Measurements from ENCODE around the gene CCDC14.
"Not testable (repeated sequence)": the region's sequence is repeated elsewhere in the genome, so short reads cannot be mapped to it uniquely, and the experiment has no call there.

The CCDC14 gene

GRCh38 chr3:123966799-123967198 is 5.8 kb upstream of the CCDC14 start:
- peaks cover 24% of the 10 kb centered on the region for H3K27me3 ChIP-seq (ENCODE audit: control insufficient read depth, low read length)
- H4K20me1 ChIP-seq (ENCODE audit: control insufficient read depth, insufficient read depth, low read depth, low read length); H3K27ac ChIP-seq (ENCODE audit: low read depth, low read length); H3K9me2 ChIP-seq (replicated peaks; ENCODE audit: control insufficient read depth, low read length); H3K36me3 ChIP-seq (ENCODE audit: control insufficient read depth, low read length); H3K4me2 ChIP-seq (ENCODE audit: low read length); H3K79me2 ChIP-seq (ENCODE audit: control insufficient read depth, low read length); H3K9me3 ChIP-seq (ENCODE audit: control insufficient read depth, insufficient read depth, low read length); H3K4me1 ChIP-seq (ENCODE audit: control insufficient read depth, low read length); H3F3A ChIP-seq (ENCODE audit: control insufficient read depth, insufficient read depth); H3K4me3 ChIP-seq (ENCODE audit: low read length): not testable (repeated sequence)

- H4K20me1 ChIP-seq (ENCODE audit: control insufficient read depth, insufficient read depth, low read depth, low read length): not testable (repeated sequence)
These were observed 3.8 kb upstream of the CCDC14 start for GRCh38 chr3:123964793-123965192.

GRCh38 chr3:123961508-123961856 is 453 bp upstream of the CCDC14 start:
- H3K36me3 ChIP-seq (ENCODE audit: control insufficient read depth, low read length): peaks cover 14% of the 10 kb centered on the region
- H3K4me2 ChIP-seq (ENCODE audit: low read length): peak overlapping the region; percentile 70
- H4K20me1 ChIP-seq (ENCODE audit: control insufficient read depth, insufficient read depth, low read depth, low read length): no peaks in the 10 kb centered on the region
- no peaks in the 10 kb centered on the region for H3K9me3 ChIP-seq (ENCODE audit: control insufficient read depth, insufficient read depth, low read length)
- H3K27me3 ChIP-seq (ENCODE audit: control insufficient read depth, low read length): peaks cover 9% of the 10 kb centered on the region; the same call in 1 of the 2 replicates
- peak overlapping the region; percentile 74 for H3K4me3 ChIP-seq (ENCODE audit: low read length)
- H3F3A ChIP-seq (ENCODE audit: control insufficient read depth, insufficient read depth): peaks cover 4% of the 10 kb centered on the region; the same call in 1 of the 2 replicates
- peak overlapping the region; percentile 64 for H3K27ac ChIP-seq (ENCODE audit: low read depth, low read length)
- no peaks in the 10 kb centered on the region for H3K9me2 ChIP-seq (replicated peaks; ENCODE audit: control insufficient read depth, low read length)
- H3K4me1 ChIP-seq (ENCODE audit: control insufficient read depth, low read length): peaks cover 37% of the 10 kb centered on the region
- no peak for TF ChIP-seq EZH2phosphoT487 (IDR thresholded peaks at IDR 0.05; ENCODE audit: borderline replicate concordance, low read length)
- no peak for TF ChIP-seq CTCF (IDR thresholded peaks at IDR 0.05; ENCODE audit: low read depth, low read length, poor library complexity, severe bottlenecking)
- peaks cover 35% of the 10 kb centered on the region for H3K79me2 ChIP-seq (ENCODE audit: control insufficient read depth, low read length)

More at GRCh38 chr3:123964793-123965192, 3.8 kb upstream of the CCDC14 start:
- not testable (repeated sequence) for H3K9me3 ChIP-seq (ENCODE audit: control insufficient read depth, insufficient read depth, low read length); H3F3A ChIP-seq (ENCODE audit: control insufficient read depth, insufficient read depth); H3K36me3 ChIP-seq (ENCODE audit: control insufficient read depth, low read length); H3K4me3 ChIP-seq (ENCODE audit: low read length); H3K4me2 ChIP-seq (ENCODE audit: low read length); H3K27ac ChIP-seq (ENCODE audit: low read depth, low read length); H3K9me2 ChIP-seq (replicated peaks; ENCODE audit: control insufficient read depth, low read length)
- H3K4me1 ChIP-seq (ENCODE audit: control insufficient read depth, low read length): peaks cover 12% of the 10 kb centered on the region
- peaks cover 11% of the 10 kb centered on the region for H3K79me2 ChIP-seq (ENCODE audit: control insufficient read depth, low read length)
- H3K27me3 ChIP-seq (ENCODE audit: control insufficient read depth, low read length): peaks cover 14% of the 10 kb centered on the region

- Histone ChIP-seq H3K27ac (ENCODE audit: low read depth, low read length) (no peak overlapping the region), H3K79me2 (ENCODE audit: control insufficient read depth, low read length) (peaks cover 14% of the 10 kb centered on the region), H3K27me3 (ENCODE audit: control insufficient read depth, low read length) (no peaks in the 10 kb centered on the region), H4K20me1 (ENCODE audit: control insufficient read depth, insufficient read depth, low read depth, low read length) (no peaks in the 10 kb centered on the region), H3K4me3 (ENCODE audit: low read length) (no peak overlapping the region; the same call in 1 of the 2 replicates), H3F3A (ENCODE audit: control insufficient read depth, insufficient read depth) (no peaks in the 10 kb centered on the region), H3K9me3 (ENCODE audit: control insufficient read depth, insufficient read depth, low read length) (no peaks in the 10 kb centered on the region), H3K4me2 (ENCODE audit: low read length) (peak overlapping the region; percentile 36), H3K4me1 (ENCODE audit: control insufficient read depth, low read length) (peaks cover 30% of the 10 kb centered on the region), H3K36me3 (ENCODE audit: control insufficient read depth, low read length) (peaks cover 53% of the 10 kb centered on the region), H3K9me2 (replicated peaks; ENCODE audit: control insufficient read depth, low read length) (no peaks in the 10 kb centered on the region)
- no peak for TF ChIP-seq EZH2phosphoT487 (IDR thresholded peaks at IDR 0.05; ENCODE audit: borderline replicate concordance, low read length)
These were observed 7.3 kb downstream of the CCDC14 start for GRCh38 chr3:123953735-123954134.

- H3K27me3 ChIP-seq (ENCODE audit: control insufficient read depth, low read length): no peaks in the 10 kb centered on the region
- no peaks in the 10 kb centered on the region for H3K9me2 ChIP-seq (replicated peaks; ENCODE audit: control insufficient read depth, low read length)
- H4K20me1 ChIP-seq (ENCODE audit: control insufficient read depth, insufficient read depth, low read depth, low read length): no peaks in the 10 kb centered on the region
- peaks cover 22% of the 10 kb centered on the region for H3K4me1 ChIP-seq (ENCODE audit: control insufficient read depth, low read length)
- no peak overlapping the region for H3K27ac ChIP-seq (ENCODE audit: low read depth, low read length)
- no peak for TF ChIP-seq CTCF (IDR thresholded peaks at IDR 0.05; ENCODE audit: low read depth, low read length, poor library complexity, severe bottlenecking)
- no peak for TF ChIP-seq EZH2phosphoT487 (IDR thresholded peaks at IDR 0.05; ENCODE audit: borderline replicate concordance, low read length)
- peaks cover 7% of the 10 kb centered on the region for H3K79me2 ChIP-seq (ENCODE audit: control insufficient read depth, low read length)
- no peak overlapping the region for H3K4me2 ChIP-seq (ENCODE audit: low read length)
- no peaks in the 10 kb centered on the region for H3F3A ChIP-seq (ENCODE audit: control insufficient read depth, insufficient read depth)
- H3K4me3 ChIP-seq (ENCODE audit: low read length): no peak overlapping the region
- H3K9me3 ChIP-seq (ENCODE audit: control insufficient read depth, insufficient read depth, low read length): no peaks in the 10 kb centered on the region
- peaks cover 55% of the 10 kb centered on the region for H3K36me3 ChIP-seq (ENCODE audit: control insufficient read depth, low read length)
These were observed 8.0 kb downstream of the CCDC14 start for GRCh38 chr3:123952844-123953520.

Measured in DOHH2 (cell line).